SH-SY5Y (cell line): Measurements from ENCODE around the gene RNF39.

ENCODE experiments used
- GATA2 ChIP-seq: IDR thresholded peaks from 2 replicates; pipeline ENCODE4 v1.6.1; 2011; ENCODE audit warnings: mild to moderate bottlenecking, low read depth, low read length
- GATA3 ChIP-seq: IDR thresholded peaks from 2 replicates; pipeline ENCODE4 v1.6.1; 2011; ENCODE audit warnings: low read depth, mild to moderate bottlenecking, low read length, moderate library complexity

DNA sequence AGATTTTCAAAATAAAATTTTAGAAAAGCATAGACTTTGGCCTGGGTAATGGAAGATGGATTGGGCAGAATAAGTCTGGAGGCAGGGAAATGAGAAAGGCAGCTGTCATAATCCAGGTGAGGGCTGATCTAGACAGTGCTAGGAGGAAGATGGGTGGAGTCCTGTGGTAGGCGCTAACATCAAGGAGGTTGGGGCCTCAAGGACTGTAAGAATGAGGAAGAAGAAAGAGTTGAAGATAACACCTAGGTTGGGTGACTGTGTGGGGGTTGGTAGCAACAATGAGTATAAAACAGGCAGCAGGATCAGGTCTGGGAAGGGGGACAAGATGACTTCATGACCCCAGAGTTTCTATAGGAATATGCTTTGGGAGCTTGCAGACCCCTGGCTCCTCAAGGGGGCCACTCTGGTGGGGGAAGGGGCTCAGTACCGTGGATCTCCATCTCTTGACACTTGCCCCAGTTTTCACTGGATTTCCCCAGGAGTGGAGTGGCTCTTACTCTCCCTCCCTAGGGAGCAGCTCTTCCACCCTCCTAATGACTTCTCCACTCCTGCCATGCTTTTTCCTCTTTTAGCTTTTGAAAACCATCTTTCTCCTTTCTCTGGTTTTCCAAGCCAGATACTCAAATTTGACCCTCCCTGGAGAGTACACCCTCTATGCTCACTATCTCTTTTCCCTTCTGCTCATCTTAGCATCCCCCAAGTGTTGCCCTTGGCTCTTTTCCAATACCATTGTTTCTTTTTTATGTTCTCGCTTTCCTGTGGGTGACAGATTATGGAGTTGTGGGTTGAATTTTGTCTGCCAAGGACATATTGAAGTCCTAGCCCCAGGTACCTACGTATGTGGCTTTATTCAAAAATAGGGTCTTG is 22.6 kb upstream of the RNF39 start:
- TF ChIP-seq GATA2 = no peak
- TF ChIP-seq GATA3 = no peak
